SK-N-SH (cell line): ENCODE results near the gene RUVBL2. TPM values are rescaled to one million over a fixed set of nuclear protein-coding genes. Genes with fewer than 3 reads are reported as not detected.

Source experiments
- CTCF ChIA-PET: fragments of 300-600, 350-600 bp; formaldehyde crosslinking; extraction: SDS; loops from one replicate; lab custom pipeline; 2021; lab: Yijun Ruan, JAX
- POLR2A ChIA-PET: fragments of 350-600 bp; sonication (Branson Sonifier 250); formaldehyde crosslinking; extraction: SDS; loops from one replicate; lab custom pipeline; 2020; ENCODE audit warnings: antibody characterized with exemption, inconsistent platforms; lab: Yijun Ruan, JAX
- DNase-seq: peaks from one replicate; pipeline ENCODE4 v3.0.0; 2012
- H2AFZ ChIP-seq: fragments of 200-600 bp; sonication (generic); 2 replicates; pipeline ENCODE4 v1.8.1; 2016; ENCODE audit warnings: antibody characterized with exemption, mild to moderate bottlenecking, low read depth
- H3F3A ChIP-seq: fragments of 200-600 bp; sonication (generic); replicated peaks from 2 replicates; pipeline ENCODE3; 2016; ENCODE audit warnings: antibody characterized with exemption, mild to moderate bottlenecking; ENCODE audit not compliant: insufficient read depth
- H3K27ac ChIP-seq, 2 experiments: fragments of 200-500 bp in 1 of 2; fragments of 200-600 bp in 1 of 2; sonication (Bioruptor generic) in 1 of 2; sonication (generic), shearing (Covaris generic) in 1 of 2; 2 replicates each; pipeline versions ENCODE4 v1.5.1 to v1.6.1; 2014 to 2016; ENCODE audit warnings: low read depth in 2 of 2, inconsistent platforms in 1 of 2, low read length in 1 of 2, mild to moderate bottlenecking in 1 of 2, mixed read lengths in 1 of 2
- H3K27me3 ChIP-seq: fragments of 200-600 bp; sonication (generic), shearing (Covaris generic); 2 replicates; pipeline ENCODE4 v1.6.1; 2016; ENCODE audit warnings: mixed run types; ENCODE audit not compliant: insufficient read depth
- H3K36me3 ChIP-seq, 2 experiments: fragments of 200-500 bp in 1 of 2; fragments of 200-600 bp in 1 of 2; sonication (Bioruptor generic) in 1 of 2; sonication (generic) in 1 of 2; replicated peaks in 1 of 2; 2 replicates each; pipeline versions ENCODE3 to v1.5.1; 2014 to 2016; ENCODE audit warnings: low read length in 1 of 2, mild to moderate bottlenecking in 1 of 2; ENCODE audit not compliant: insufficient read depth in 2 of 2, control insufficient read depth in 1 of 2
- H3K4me1 ChIP-seq, 2 experiments: fragments of 200-500 bp in 1 of 2; fragments of 200-600 bp in 1 of 2; sonication (Bioruptor generic) in 1 of 2; sonication (generic), shearing (Covaris generic) in 1 of 2; 2 replicates each; pipeline versions ENCODE4 v1.5.1 to v1.6.1; 2014 to 2016; ENCODE audit warnings: low read depth in 1 of 2, low read length in 1 of 2, mixed run types in 1 of 2; ENCODE audit not compliant: insufficient read depth in 2 of 2, control insufficient read depth in 1 of 2
- H3K4me2 ChIP-seq: fragments of 200-600 bp; sonication (generic), shearing (Covaris generic); 2 replicates; pipeline ENCODE4 v1.6.1; 2017; ENCODE audit warnings: mixed run types
- H3K4me3 ChIP-seq, 2 experiments: fragments of 200-500 bp in 1 of 2; fragments of 200-600 bp in 1 of 2; sonication (Bioruptor generic) in 1 of 2; sonication (generic), shearing (Covaris generic) in 1 of 2; 2 replicates each; pipeline versions ENCODE4 v1.5.1 to v1.8.1; 2014 to 2016; ENCODE audit warnings: low read depth in 2 of 2, inconsistent platforms in 1 of 2, low read length in 1 of 2, mild to moderate bottlenecking in 1 of 2, mixed read lengths in 1 of 2, moderate library complexity in 1 of 2
- H3K79me2 ChIP-seq: fragments of 200-600 bp; sonication (generic); 2 replicates; pipeline ENCODE4 v1.8.1; 2017; ENCODE audit warnings: mild to moderate bottlenecking; ENCODE audit not compliant: insufficient read depth
- H3K9ac ChIP-seq: fragments of 200-600 bp; sonication (generic); 2 replicates; pipeline ENCODE4 v1.6.1; 2017; ENCODE audit warnings: mixed run types
- H3K9me2 ChIP-seq: fragments of 200-600 bp; sonication (generic); 2 replicates; pipeline ENCODE4 v1.6.1; 2017; ENCODE audit warnings: mixed run types
- H3K9me3 ChIP-seq: fragments of 200-600 bp; sonication (generic); 2 replicates; pipeline ENCODE4 v1.6.1; 2017; ENCODE audit warnings: mixed run types, mild to moderate bottlenecking, moderate library complexity
- H4K20me1 ChIP-seq: fragments of 200-600 bp; sonication (generic); 2 replicates; pipeline ENCODE4 v1.6.1; 2017; ENCODE audit warnings: mild to moderate bottlenecking, mixed run types; ENCODE audit not compliant: insufficient read depth
- CTCF ChIP-seq: fragments of 200-600 bp; sonication (generic); IDR thresholded peaks from 2 replicates; pipeline ENCODE4 v1.6.1; 2017; ENCODE audit warnings: antibody characterized with exemption, mild to moderate bottlenecking, moderate library complexity
- EZH2phosphoT487 ChIP-seq: fragments of 200-600 bp; sonication (generic); IDR thresholded peaks from 2 replicates; pipeline ENCODE4 v1.6.1; 2017; ENCODE audit warnings: low read depth, mixed run types, mild to moderate bottlenecking, antibody characterized with exemption, moderate library complexity, borderline replicate concordance
- FOSL2 ChIP-seq: IDR thresholded peaks from 2 replicates; pipeline ENCODE4 v1.4.0; 2012; ENCODE audit warnings: low read depth, mild to moderate bottlenecking, moderate library complexity, borderline replicate concordance
- GATA2 ChIP-seq: sonication (generic); formaldehyde crosslinking; IDR thresholded peaks from 2 replicates; pipeline ENCODE4 v1.5.0; 2020; ENCODE audit warnings: mild to moderate bottlenecking, missing genetic modification reagents
- IRF3 ChIP-seq: fragments of 150-350 bp; IDR thresholded peaks from 2 replicates; pipeline ENCODE4 v1.6.1; 2016; ENCODE audit warnings: mild to moderate bottlenecking, low read depth, low read length
- MXI1 ChIP-seq: IDR thresholded peaks from 2 replicates; pipeline ENCODE4 v1.6.1; 2012; ENCODE audit warnings: mild to moderate bottlenecking, low read depth, low read length, improper control_type of control experiment
- PBX3 ChIP-seq: IDR thresholded peaks from 2 replicates; pipeline ENCODE4; 2012
- POLR2AphosphoS5 ChIP-seq: IDR thresholded peaks from 2 replicates; pipeline ENCODE4 v1.6.1; 2012; ENCODE audit warnings: low read depth, low read length
- RAD21 ChIP-seq: IDR thresholded peaks from 2 replicates; pipeline ENCODE4 v1.6.1; 2012; ENCODE audit warnings: mild to moderate bottlenecking, low read length
- RCOR1 ChIP-seq: fragments of 150-350 bp; IDR thresholded peaks from 2 replicates; pipeline ENCODE4 v1.6.1; 2017; ENCODE audit warnings: antibody characterized with exemption, low read length
- USF2 ChIP-seq: fragments of 150-350 bp; IDR thresholded peaks from 2 replicates; pipeline ENCODE4 v1.6.1; 2017; ENCODE audit warnings: antibody characterized with exemption, low read length, low read depth, borderline replicate concordance
- YY1 ChIP-seq: IDR thresholded peaks from 2 replicates; pipeline ENCODE4 v1.4.0; 2012; ENCODE audit warnings: low read depth, mild to moderate bottlenecking
- WGBS: methylation state at CpG from one replicate; pipeline ENCODE4 v1.1.6; 2017; ENCODE audit warnings: low lambda C conversion rate; 5-methylcytosine and 5-hydroxymethylcytosine counted together
- polyA plus RNA-seq, 3 experiments: library from polyadenylated mRNA; depleted of rRNA; stranded (reverse); fragments of >200 nt; gene quantifications; 2 replicates each; pipeline ENCODE4 v1.2.3, GENCODE V29; 2012
- TF ChIP-seq, protein P1 (sequence below): IDR thresholded peaks from 2 replicates; pipeline ENCODE4 v1.6.1; 2012; ENCODE audit warnings: mild to moderate bottlenecking, low read depth, low read length, moderate library complexity
- TF ChIP-seq, protein P2 (sequence below): IDR thresholded peaks from 2 replicates; pipeline ENCODE4 v1.4.0; 2012; ENCODE audit warnings: low read depth

The RUVBL2 gene
- polyA plus RNA-seq, 1 of the 3 experiments (the other 2 are of a cell fraction), result 459 TPM

DNA sequence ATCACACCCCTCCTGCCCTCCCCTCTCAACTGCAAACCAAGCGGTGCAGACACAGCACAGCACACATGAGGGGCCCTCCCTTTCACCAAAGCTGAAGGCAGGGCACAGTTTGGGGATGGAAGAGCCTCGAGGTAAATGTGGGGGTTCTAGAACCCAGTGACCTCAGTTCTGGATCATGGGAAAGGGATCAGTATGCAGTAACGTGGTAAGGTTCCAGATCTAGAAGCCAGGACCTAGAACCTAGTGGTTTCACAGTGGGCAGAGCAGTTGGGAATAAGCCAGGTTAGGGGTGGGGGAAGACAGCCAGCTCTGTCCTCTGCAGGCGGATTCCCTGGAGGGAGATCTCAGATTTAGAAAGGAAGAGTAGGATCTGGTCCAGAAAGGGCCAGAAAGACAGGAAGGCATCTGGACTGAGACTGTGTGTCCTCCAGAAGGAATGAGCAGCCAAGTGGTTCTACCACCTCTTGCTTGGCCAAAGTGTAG is 25.5 kb upstream of the RUVBL2 start:
- H3K4me3 ChIP-seq, result no peak overlapping the region
- POLR2A ChIA-PET, result interaction anchor here (0.9 kb wide), 1 partner anchor 14 kb away, joined by 3 read pairs; no protein-coding TSS in a partner anchor
- H3F3A ChIP-seq, result peaks cover 49% of the 10 kb centered on the region
- H3K79me2 ChIP-seq, result peaks cover 19% of the 10 kb centered on the region
- CTCF ChIA-PET, result interaction anchor here (0.8 to 3.9 kb wide), 4 partner anchors 8 to 180 kb away, joined by 3 to 12 read pairs (median 5); partner anchors contain the start of genes GYS1 and RUVBL2
- H3K27me3 ChIP-seq, result no peaks in the 10 kb centered on the region
- no peak for DNase-seq
- H2AFZ ChIP-seq, result no peak overlapping the region
- no peaks in the 10 kb centered on the region for H3K9me3 ChIP-seq
- H3K4me1 ChIP-seq, result peaks cover 16 to 26% of the 10 kb centered on the region in 2 experiments; a peak in 3 of 4 replicates
- no peaks in the 10 kb centered on the region for H3K9me2 ChIP-seq
- peaks cover 18% of the 10 kb centered on the region for H4K20me1 ChIP-seq
- TF ChIP-seq CTCF, result no peak
- TF ChIP-seq EZH2phosphoT487, result no peak
- no peak for TF ChIP-seq MXI1
- TF ChIP-seq RAD21, result no peak
- TF ChIP-seq, all 33 proteins: peak for 0
- H3K9ac ChIP-seq, result no peak overlapping the region
- peaks cover 13 to 34% of the 10 kb centered on the region in 2 experiments for H3K36me3 ChIP-seq
- H3K4me2 ChIP-seq, result no peak overlapping the region
- no peak overlapping the region for H3K27ac ChIP-seq
- WGBS, result 90% methylated on average over 4 of the region's 4 CpGs

GRCh38 chr19:48968813-48969218 is 24.9 kb upstream of the RUVBL2 start:
- H4K20me1 ChIP-seq, result peaks cover 18% of the 10 kb centered on the region
- POLR2A ChIA-PET, result interaction anchor here (0.6 to 0.9 kb wide), 2 partner anchors 15 to 658 kb away, joined by 3 read pairs; no protein-coding TSS in a partner anchor
- TF ChIP-seq, protein P1, sequence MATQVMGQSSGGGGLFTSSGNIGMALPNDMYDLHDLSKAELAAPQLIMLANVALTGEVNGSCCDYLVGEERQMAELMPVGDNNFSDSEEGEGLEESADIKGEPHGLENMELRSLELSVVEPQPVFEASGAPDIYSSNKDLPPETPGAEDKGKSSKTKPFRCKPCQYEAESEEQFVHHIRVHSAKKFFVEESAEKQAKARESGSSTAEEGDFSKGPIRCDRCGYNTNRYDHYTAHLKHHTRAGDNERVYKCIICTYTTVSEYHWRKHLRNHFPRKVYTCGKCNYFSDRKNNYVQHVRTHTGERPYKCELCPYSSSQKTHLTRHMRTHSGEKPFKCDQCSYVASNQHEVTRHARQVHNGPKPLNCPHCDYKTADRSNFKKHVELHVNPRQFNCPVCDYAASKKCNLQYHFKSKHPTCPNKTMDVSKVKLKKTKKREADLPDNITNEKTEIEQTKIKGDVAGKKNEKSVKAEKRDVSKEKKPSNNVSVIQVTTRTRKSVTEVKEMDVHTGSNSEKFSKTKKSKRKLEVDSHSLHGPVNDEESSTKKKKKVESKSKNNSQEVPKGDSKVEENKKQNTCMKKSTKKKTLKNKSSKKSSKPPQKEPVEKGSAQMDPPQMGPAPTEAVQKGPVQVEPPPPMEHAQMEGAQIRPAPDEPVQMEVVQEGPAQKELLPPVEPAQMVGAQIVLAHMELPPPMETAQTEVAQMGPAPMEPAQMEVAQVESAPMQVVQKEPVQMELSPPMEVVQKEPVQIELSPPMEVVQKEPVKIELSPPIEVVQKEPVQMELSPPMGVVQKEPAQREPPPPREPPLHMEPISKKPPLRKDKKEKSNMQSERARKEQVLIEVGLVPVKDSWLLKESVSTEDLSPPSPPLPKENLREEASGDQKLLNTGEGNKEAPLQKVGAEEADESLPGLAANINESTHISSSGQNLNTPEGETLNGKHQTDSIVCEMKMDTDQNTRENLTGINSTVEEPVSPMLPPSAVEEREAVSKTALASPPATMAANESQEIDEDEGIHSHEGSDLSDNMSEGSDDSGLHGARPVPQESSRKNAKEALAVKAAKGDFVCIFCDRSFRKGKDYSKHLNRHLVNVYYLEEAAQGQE, result no peak
- TF ChIP-seq IRF3 (no peak), RCOR1 (no peak), FOSL2 (no peak), MXI1 (no peak), PBX3 (no peak), USF2 (no peak), YY1 (no peak), EZH2phosphoT487 (no peak), POLR2AphosphoS5 (no peak), GATA2 (no peak)
- TF ChIP-seq, protein P2, sequence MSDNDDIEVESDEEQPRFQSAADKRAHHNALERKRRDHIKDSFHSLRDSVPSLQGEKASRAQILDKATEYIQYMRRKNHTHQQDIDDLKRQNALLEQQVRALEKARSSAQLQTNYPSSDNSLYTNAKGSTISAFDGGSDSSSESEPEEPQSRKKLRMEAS, result no peak

More at GRCh38 chr19:48968813-48969218, 24.9 kb upstream of the RUVBL2 start:
- Histone ChIP-seq H3K9me2 (no peaks in the 10 kb centered on the region), H2AFZ (no peak overlapping the region), H3K79me2 (peaks cover 19% of the 10 kb centered on the region), H3K4me1 (peaks cover 10 to 20% of the 10 kb centered on the region in 2 experiments; a peak in 3 of 4 replicates), H3K27me3 (no peaks in the 10 kb centered on the region), H3K9ac (no peak overlapping the region), H3K4me2 (no peak overlapping the region), H3F3A (peaks cover 46% of the 10 kb centered on the region), H3K36me3 (peaks cover 13 to 36% of the 10 kb centered on the region in 2 experiments), H3K4me3 (no peak overlapping the region), H3K9me3 (no peaks in the 10 kb centered on the region), H3K27ac (no peak overlapping the region)
- no peak for DNase-seq
- CTCF ChIA-PET, result interaction anchor here (3.5 kb wide), 1 partner anchor 180 kb away, joined by 39 read pairs; no protein-coding TSS in a partner anchor
- WGBS, result 90% methylated on average over 15 of the region's 15 CpGs
